GM18909 (cell line): Measurements from ENCODE around the gene STXBP4.
A peak's percentile ranks its signal among the peaks of the same experiment; 100 is the strongest.

Experiments
- ATAC-seq: cut with Tn5 transposase; IDR thresholded peaks from one replicate; pipeline ENCODE4 v1.9.1; 2021; ENCODE audit warnings: mild to moderate bottlenecking; ENCODE audit not compliant: unreplicated experiment, poor library complexity

The STXBP4 gene

GRCh38 chr17:55110521-55110920, 142.0 kb downstream of the STXBP4 start:
- no peak for ATAC-seq

- ATAC-seq: no peak
Observed at GRCh38 chr17:55114283-55114682, 145.7 kb downstream of the STXBP4 start.

- no peak for ATAC-seq
Observed at GRCh38 chr17:55116440-55116914, 147.9 kb downstream of the STXBP4 start.

GRCh38 chr17:55117164-55117563, 148.6 kb downstream of the STXBP4 start:
- ATAC-seq: no peak

GRCh38 chr17:55120651-55121050, 152.1 kb downstream of the STXBP4 start:
- ATAC-seq: no peak

- peak; percentile 48 for ATAC-seq
Observed at GRCh38 chr17:55121268-55121667, 152.7 kb downstream of the STXBP4 start.

- no peak for ATAC-seq
Observed at GRCh38 chr17:55122114-55122513, 153.5 kb downstream of the STXBP4 start.

GRCh38 chr17:55124730-55125360, 156.3 kb downstream of the STXBP4 start:
- ATAC-seq: no peak

GRCh38 chr17:55133583-55133982, 165.0 kb downstream of the STXBP4 start:
- no peak for ATAC-seq

GRCh38 chr17:55134486-55135157, 166.1 kb downstream of the STXBP4 start:
- ATAC-seq: no peak

- ATAC-seq: no peak
Observed at GRCh38 chr17:55140809-55141208, 172.2 kb downstream of the STXBP4 start.

GRCh38 chr17:55144518-55144917, 176.0 kb downstream of the STXBP4 start:
- ATAC-seq: no peak

GRCh38 chr17:55149485-55149884, 180.9 kb downstream of the STXBP4 start:
- ATAC-seq: no peak

- ATAC-seq: no peak
Observed at GRCh38 chr17:55152236-55152635, 183.7 kb downstream of the STXBP4 start.

GRCh38 chr17:55154101-55154500, 185.5 kb downstream of the STXBP4 start:
- no peak for ATAC-seq

- no peak for ATAC-seq
Observed at GRCh38 chr17:55155856-55156560, 187.4 kb downstream of the STXBP4 start.

GRCh38 chr17:55157165-55157564, 188.6 kb downstream of the STXBP4 start:
- no peak for ATAC-seq

- ATAC-seq: no peak
Observed at GRCh38 chr17:55158439-55158838, 189.9 kb downstream of the STXBP4 start.

- ATAC-seq: no peak
Observed at GRCh38 chr17:55159251-55159650, 190.7 kb downstream of the STXBP4 start.

GRCh38 chr17:55160501-55160900, 191.9 kb downstream of the STXBP4 start:
- ATAC-seq: no peak

GRCh38 chr17:55161935-55162555, 193.5 kb downstream of the STXBP4 start:
- ATAC-seq: no peak
